ENCODE results near the gene ATXN1. TPM values are rescaled to one million over a fixed set of nuclear protein-coding genes. Genes with fewer than 3 reads are reported as not detected.

Gene ATXN1
- total and polyA plus RNA-seq, 2 of the 13 experiments (the other 11 are each of a cell fraction or from before 2014, with no cell fraction given), result 20.7 to 39.5 TPM

GRCh38 chr6:16392010-16392409, 369.2 kb downstream of the ATXN1 start:
- ChIA-PET POLR2A (no interaction called here), CTCF (ENCODE audit: low intra/inter-chr PET ratio, low total read pairs) (no interaction called here)
- no peak overlapping the region for H3K9ac ChIP-seq (ENCODE audit: insufficient read depth, low read depth, low read length)
- H3K4me3 ChIP-seq (replicated peaks in 1 of 3; ENCODE audit: insufficient read depth in 1 of 3, low read depth in 2 of 3, low read length in 3 of 3), result no peak overlapping the region
- H3K4me2 ChIP-seq (ENCODE audit: low read depth, low read length), result no peak overlapping the region
- H4K20me1 ChIP-seq (ENCODE audit: insufficient read depth, low read length), result no peaks in the 10 kb centered on the region
- no peaks in the 10 kb centered on the region for H3K4me1 ChIP-seq (ENCODE audit: insufficient read depth, low read length)
- in situ Hi-C loops (cut with HindIII; ENCODE audit: extremely low pct_ligation_motif_present, low pct_unique_long_range_greater_than_20kb), result no loop called here
- no peak overlapping the region for H2AFZ ChIP-seq (ENCODE audit: low read length)
- H3K27me3 ChIP-seq (ENCODE audit: control insufficient read depth in 1 of 2, insufficient read depth in 2 of 2, low read length in 2 of 2), result no peaks in the 10 kb centered on the region
- no peak; the same call in 2 of the 3 replicates for ATAC-seq
- H3K9me3 ChIP-seq (ENCODE audit: low read length), result no peaks in the 10 kb centered on the region
- H3K79me2 ChIP-seq (ENCODE audit: insufficient read depth, low read length), result no peaks in the 10 kb centered on the region
- H3K27ac ChIP-seq (ENCODE audit: extremely low read length, insufficient read depth, low read length), result no peak overlapping the region
- DNase-seq (ENCODE audit: low spot score), result no peak
- peaks cover 3 to 7% of the 10 kb centered on the region in 2 experiments; a peak in 1 of 5 replicates for H3K36me3 ChIP-seq (replicated peaks in 1 of 2; ENCODE audit: control insufficient read depth in 1 of 2, insufficient read depth in 2 of 2, low read length in 2 of 2)
- 88% methylated on average over 1 of the region's 1 CpG for WGBS (ENCODE audit: low lambda C conversion rate)
- TF ChIP-seq, protein P1, sequence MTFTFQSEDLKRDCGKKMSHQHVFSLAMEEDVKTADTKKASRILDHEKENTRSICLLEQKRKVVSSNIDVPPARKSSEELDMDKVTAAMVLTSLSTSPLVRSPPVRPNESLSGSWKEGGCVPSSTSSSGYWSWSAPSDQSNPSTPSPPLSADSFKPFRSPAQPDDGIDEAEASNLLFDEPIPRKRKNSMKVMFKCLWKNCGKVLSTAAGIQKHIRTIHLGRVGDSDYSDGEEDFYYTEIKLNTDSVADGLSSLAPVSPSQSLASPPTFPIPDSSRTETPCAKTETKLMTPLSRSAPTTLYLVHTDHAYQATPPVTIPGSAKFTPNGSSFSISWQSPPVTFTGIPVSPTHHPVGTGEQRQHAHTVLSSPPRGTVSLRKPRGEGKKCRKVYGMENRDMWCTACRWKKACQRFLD (CRISPR knock-in tag; IDR thresholded peaks at IDR 0.05; ENCODE audit: borderline replicate concordance), result no peak
- TF ChIP-seq, protein P2, sequence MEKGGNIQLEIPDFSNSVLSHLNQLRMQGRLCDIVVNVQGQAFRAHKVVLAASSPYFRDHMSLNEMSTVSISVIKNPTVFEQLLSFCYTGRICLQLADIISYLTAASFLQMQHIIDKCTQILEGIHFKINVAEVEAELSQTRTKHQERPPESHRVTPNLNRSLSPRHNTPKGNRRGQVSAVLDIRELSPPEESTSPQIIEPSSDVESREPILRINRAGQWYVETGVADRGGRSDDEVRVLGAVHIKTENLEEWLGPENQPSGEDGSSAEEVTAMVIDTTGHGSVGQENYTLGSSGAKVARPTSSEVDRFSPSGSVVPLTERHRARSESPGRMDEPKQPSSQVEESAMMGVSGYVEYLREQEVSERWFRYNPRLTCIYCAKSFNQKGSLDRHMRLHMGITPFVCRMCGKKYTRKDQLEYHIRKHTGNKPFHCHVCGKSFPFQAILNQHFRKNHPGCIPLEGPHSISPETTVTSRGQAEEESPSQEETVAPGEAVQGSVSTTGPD (CRISPR knock-in tag; IDR thresholded peaks at IDR 0.05), result no peak
- TF ChIP-seq ZNF564 (CRISPR knock-in tag; IDR thresholded peaks at IDR 0.05) (no peak), HOXD1 (CRISPR knock-in tag; IDR thresholded peaks at IDR 0.05) (no peak), AGO2 (optimal IDR thresholded peaks at IDR 0.05; ENCODE audit: low read depth, low read length) (no peak), EHMT2 (IDR thresholded peaks at IDR 0.05; ENCODE audit: borderline replicate concordance, low read depth, low read length) (no peak), ZFP36 (IDR thresholded peaks at IDR 0.05; ENCODE audit: borderline replicate concordance, low read depth, low read length, partially characterized antibody) (no peak)
- FAIRE-seq, result no peak
- intact Hi-C loops (cut with micrococcal nuclease; ENCODE audit: unreplicated experiment), result no loop called here
- BruUV-seq (replicated peaks), result no TSS peak
